ENCODE results near the gene EFHC1. TPM values are rescaled to one million over a fixed set of nuclear protein-coding genes. Genes with fewer than 3 reads are reported as not detected.

EFHC1 gene
- total and polyA plus RNA-seq, 2 experiments from 2014 or later: 17.4 to 18.3 TPM

DNA sequence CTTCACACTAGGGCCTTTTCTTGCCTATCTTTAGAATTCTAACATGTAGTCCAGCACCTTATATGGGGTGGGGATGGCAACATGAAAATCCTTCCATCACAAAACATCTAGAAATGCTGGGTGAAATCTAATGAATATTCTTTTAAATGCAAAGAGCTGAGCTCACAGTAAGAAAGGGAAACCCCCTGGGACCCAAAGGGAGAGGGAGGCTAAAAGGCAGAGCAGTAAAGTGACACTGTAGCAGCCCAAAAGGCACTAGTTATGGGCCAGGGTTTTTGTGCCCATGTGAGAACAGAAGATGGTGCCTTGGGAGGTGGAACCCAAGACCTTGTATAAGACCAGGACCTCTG is 90.0 kb downstream of the EFHC1 start:
- H3K4me2 ChIP-seq: no peak overlapping the region
- H3K9me2 ChIP-seq (replicated peaks; ENCODE audit: insufficient read depth): no peaks in the 10 kb centered on the region
- H3K27me3 ChIP-seq: no peaks in the 10 kb centered on the region
- H3K27ac ChIP-seq: no peak overlapping the region
- H3K9me3 ChIP-seq (ENCODE audit: low read depth): no peaks in the 10 kb centered on the region
- no peaks in the 10 kb centered on the region for H3K79me2 ChIP-seq
- no peak for DNase-seq (ENCODE audit: low spot score)
- H3K4me1 ChIP-seq (ENCODE audit: insufficient read depth): peaks cover 24% of the 10 kb centered on the region
- H4K20me1 ChIP-seq (ENCODE audit: insufficient read depth, poor library complexity, severe bottlenecking): no peaks in the 10 kb centered on the region
- no peak overlapping the region for H2AFZ ChIP-seq
- no peak for TF ChIP-seq EZH2 (IDR thresholded peaks at IDR 0.05; ENCODE audit: borderline replicate concordance)
- TF ChIP-seq, protein P1, sequence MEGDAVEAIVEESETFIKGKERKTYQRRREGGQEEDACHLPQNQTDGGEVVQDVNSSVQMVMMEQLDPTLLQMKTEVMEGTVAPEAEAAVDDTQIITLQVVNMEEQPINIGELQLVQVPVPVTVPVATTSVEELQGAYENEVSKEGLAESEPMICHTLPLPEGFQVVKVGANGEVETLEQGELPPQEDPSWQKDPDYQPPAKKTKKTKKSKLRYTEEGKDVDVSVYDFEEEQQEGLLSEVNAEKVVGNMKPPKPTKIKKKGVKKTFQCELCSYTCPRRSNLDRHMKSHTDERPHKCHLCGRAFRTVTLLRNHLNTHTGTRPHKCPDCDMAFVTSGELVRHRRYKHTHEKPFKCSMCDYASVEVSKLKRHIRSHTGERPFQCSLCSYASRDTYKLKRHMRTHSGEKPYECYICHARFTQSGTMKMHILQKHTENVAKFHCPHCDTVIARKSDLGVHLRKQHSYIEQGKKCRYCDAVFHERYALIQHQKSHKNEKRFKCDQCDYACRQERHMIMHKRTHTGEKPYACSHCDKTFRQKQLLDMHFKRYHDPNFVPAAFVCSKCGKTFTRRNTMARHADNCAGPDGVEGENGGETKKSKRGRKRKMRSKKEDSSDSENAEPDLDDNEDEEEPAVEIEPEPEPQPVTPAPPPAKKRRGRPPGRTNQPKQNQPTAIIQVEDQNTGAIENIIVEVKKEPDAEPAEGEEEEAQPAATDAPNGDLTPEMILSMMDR (IDR thresholded peaks at IDR 0.05; ENCODE audit: poor library complexity): no peak
- TF ChIP-seq EZH2phosphoT487 (IDR thresholded peaks at IDR 0.05; ENCODE audit: low read depth, severe bottlenecking, unreplicated experiment): no peak
- no peak overlapping the region for H3K4me3 ChIP-seq
- peaks cover 4% of the 10 kb centered on the region for H3K36me3 ChIP-seq (replicated peaks; ENCODE audit: insufficient read depth, low read depth)

DNA sequence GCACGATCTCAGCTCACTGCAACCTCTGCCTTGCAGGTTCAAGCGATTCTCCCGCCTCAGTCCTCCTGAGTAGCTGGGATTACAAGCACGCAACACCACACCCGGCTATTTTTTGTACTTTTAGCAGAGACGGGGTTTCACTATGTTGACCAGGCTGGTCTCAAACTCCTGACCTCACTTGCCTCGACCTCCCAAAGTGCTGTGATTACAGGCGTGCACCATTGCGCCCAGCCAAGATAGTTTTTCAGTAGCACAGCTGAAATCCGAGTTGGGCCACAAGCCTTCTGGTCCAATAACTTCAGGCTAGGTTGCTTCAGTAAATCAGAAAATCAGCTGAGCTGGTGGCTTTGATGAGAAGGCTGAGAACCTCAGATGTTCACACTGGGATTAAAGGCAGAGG is 91.0 kb downstream of the EFHC1 start:
- no peak overlapping the region for H2AFZ ChIP-seq
- no peaks in the 10 kb centered on the region for H3K9me3 ChIP-seq (ENCODE audit: low read depth)
- DNase-seq (ENCODE audit: low spot score): no peak
- 95% methylated on average over 10 of the region's 10 CpGs for WGBS (ENCODE audit: low lambda C conversion rate, missing lambda C conversion rate)
- TF ChIP-seq EZH2phosphoT487 (IDR thresholded peaks at IDR 0.05; ENCODE audit: low read depth, severe bottlenecking, unreplicated experiment) (no peak), EZH2 (IDR thresholded peaks at IDR 0.05; ENCODE audit: borderline replicate concordance) (no peak)
- TF ChIP-seq, protein P1 (IDR thresholded peaks at IDR 0.05; ENCODE audit: poor library complexity): no peak
- no peaks in the 10 kb centered on the region for H4K20me1 ChIP-seq (ENCODE audit: insufficient read depth, poor library complexity, severe bottlenecking)
- no peaks in the 10 kb centered on the region for H3K9me2 ChIP-seq (replicated peaks; ENCODE audit: insufficient read depth)
- no peak overlapping the region for H3K4me2 ChIP-seq
- H3K36me3 ChIP-seq (replicated peaks; ENCODE audit: insufficient read depth, low read depth): peaks cover 4% of the 10 kb centered on the region
- no peaks in the 10 kb centered on the region for H3K27me3 ChIP-seq
- H3K4me3 ChIP-seq: no peak overlapping the region
- H3K79me2 ChIP-seq: no peaks in the 10 kb centered on the region
- H3K4me1 ChIP-seq (ENCODE audit: insufficient read depth): peaks cover 31% of the 10 kb centered on the region
- peak overlapping the region; percentile 88 for H3K27ac ChIP-seq

DNA sequence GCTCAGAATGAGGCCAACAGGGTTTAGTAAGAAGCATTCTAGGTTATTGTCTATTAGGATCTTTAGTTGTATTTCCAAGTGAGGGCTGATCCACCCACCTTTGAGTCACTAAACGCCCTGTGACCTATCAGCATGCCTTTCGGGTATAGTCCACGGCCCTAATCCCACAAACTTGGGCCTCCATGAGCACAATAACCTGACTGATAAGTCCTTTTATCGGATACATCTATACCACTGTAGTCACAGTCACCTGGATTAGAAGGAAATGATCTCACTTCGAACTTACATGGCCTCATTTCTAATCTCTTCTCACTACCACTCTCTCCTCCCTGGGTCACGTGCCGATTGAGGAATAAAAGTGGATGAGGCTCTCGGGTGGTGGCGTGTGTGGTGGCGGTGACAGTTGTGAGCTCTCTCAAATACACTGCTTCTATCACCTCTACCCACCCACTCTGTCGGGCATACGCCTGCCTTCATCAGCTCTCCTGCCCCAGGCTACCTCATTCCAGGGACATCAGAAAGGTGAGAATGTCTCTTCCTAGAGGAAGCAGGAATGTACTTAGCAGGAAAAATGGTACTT is 91.5 kb downstream of the EFHC1 start:
- H3K4me2 ChIP-seq: peak overlapping the region; percentile 36
- peaks cover 4% of the 10 kb centered on the region for H3K36me3 ChIP-seq (replicated peaks; ENCODE audit: insufficient read depth, low read depth)
- peaks cover 2% of the 10 kb centered on the region for H3K79me2 ChIP-seq
- peaks cover 31% of the 10 kb centered on the region for H3K4me1 ChIP-seq (ENCODE audit: insufficient read depth)
- WGBS (ENCODE audit: low lambda C conversion rate, missing lambda C conversion rate): 71% methylated on average over 12 of the region's 12 CpGs
- no peaks in the 10 kb centered on the region for H4K20me1 ChIP-seq (ENCODE audit: insufficient read depth, poor library complexity, severe bottlenecking)
- H3K9me3 ChIP-seq (ENCODE audit: low read depth): no peaks in the 10 kb centered on the region
- no peak for DNase-seq (ENCODE audit: low spot score)
- TF ChIP-seq EZH2 (IDR thresholded peaks at IDR 0.05; ENCODE audit: borderline replicate concordance): no peak
- TF ChIP-seq, protein P1 (IDR thresholded peaks at IDR 0.05; ENCODE audit: poor library complexity): no peak
- no peak for TF ChIP-seq EZH2phosphoT487 (IDR thresholded peaks at IDR 0.05; ENCODE audit: low read depth, severe bottlenecking, unreplicated experiment)
- no peaks in the 10 kb centered on the region for H3K27me3 ChIP-seq
- no peak overlapping the region for H3K4me3 ChIP-seq
- no peak overlapping the region for H2AFZ ChIP-seq
- H3K27ac ChIP-seq: peak overlapping the region; percentile 88
- no peaks in the 10 kb centered on the region for H3K9me2 ChIP-seq (replicated peaks; ENCODE audit: insufficient read depth)

DNA sequence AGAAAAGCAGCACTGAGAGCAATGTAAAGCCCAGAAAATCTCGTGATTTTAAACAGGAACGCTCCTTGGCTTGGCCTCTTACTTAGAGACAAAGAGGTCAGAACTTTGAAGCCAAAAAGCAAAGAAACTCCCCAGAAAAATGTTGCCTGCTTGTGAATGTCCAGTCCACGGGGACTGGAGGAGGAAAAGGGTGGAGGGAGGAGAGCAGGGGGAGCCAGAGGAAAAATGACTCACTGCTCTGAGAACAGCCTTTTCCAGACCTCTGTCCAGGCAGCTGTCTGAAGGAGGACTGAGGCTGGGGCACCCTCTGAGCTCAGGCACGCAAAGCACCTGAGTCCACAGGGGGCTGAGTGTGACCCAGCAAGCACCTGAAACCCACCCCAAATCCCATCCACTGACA is 92.1 kb downstream of the EFHC1 start:
- Histone ChIP-seq H3K9me2 (replicated peaks; ENCODE audit: insufficient read depth) (no peaks in the 10 kb centered on the region), H3K4me1 (ENCODE audit: insufficient read depth) (peaks cover 33% of the 10 kb centered on the region), H3K27ac (peak overlapping the region; percentile 88), H3K36me3 (replicated peaks; ENCODE audit: insufficient read depth, low read depth) (peaks cover 4% of the 10 kb centered on the region), H4K20me1 (ENCODE audit: insufficient read depth, poor library complexity, severe bottlenecking) (no peaks in the 10 kb centered on the region), H2AFZ (no peak overlapping the region), H3K4me3 (no peak overlapping the region), H3K79me2 (peaks cover 6% of the 10 kb centered on the region), H3K4me2 (peak overlapping the region; percentile 36), H3K9me3 (ENCODE audit: low read depth) (no peaks in the 10 kb centered on the region), H3K27me3 (no peaks in the 10 kb centered on the region)
- peak; percentile 71 for DNase-seq (ENCODE audit: low spot score)
- TF ChIP-seq EZH2phosphoT487 (IDR thresholded peaks at IDR 0.05; ENCODE audit: low read depth, severe bottlenecking, unreplicated experiment) (no peak), EZH2 (IDR thresholded peaks at IDR 0.05; ENCODE audit: borderline replicate concordance) (no peak)
- TF ChIP-seq, protein P1 (IDR thresholded peaks at IDR 0.05; ENCODE audit: poor library complexity): no peak
- WGBS (ENCODE audit: low lambda C conversion rate, missing lambda C conversion rate): 55% methylated on average over 4 of the region's 4 CpGs
